ENCODE data around the gene RYR2.

RYR2 gene

DNA sequence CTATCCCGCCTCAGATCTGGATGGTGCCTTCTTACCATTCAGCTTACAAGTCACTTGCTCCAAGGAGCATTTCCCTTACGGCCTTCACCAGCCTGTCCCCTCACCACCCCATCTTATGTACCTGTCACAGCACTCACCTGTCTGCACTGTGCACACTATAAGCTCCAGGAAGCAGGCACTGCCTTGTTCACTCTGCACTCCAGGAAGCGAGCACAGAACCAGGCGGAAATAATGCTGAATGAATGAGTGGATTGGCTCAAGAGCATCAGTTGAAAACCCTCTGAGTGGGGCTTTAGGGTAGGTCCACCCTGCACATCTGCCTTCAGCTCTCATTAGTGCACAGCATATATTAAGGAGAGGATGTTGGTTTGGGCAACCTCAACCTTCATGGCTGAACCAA is 8.9 kb upstream of the RYR2 start:
- no peak for FAIRE-seq

DNA sequence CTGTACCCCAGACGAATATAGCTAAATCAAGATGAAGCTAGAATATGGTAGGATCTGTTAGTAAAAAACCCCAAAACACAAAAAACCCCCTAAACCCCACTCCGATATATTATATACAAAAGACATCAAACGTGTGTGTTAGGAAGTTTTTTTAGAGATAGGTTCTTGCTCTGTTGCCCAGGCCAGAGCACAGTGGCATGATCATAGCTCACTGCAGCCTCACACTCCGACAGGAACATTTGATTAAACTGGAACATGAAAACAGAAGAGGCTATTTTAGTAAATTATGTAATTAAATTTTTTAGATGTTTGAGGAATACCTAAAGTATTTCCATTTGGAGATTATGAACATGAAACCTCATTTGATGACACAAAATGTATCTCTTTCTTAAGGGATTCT is 8.2 kb upstream of the RYR2 start:
- FAIRE-seq = no peak

DNA sequence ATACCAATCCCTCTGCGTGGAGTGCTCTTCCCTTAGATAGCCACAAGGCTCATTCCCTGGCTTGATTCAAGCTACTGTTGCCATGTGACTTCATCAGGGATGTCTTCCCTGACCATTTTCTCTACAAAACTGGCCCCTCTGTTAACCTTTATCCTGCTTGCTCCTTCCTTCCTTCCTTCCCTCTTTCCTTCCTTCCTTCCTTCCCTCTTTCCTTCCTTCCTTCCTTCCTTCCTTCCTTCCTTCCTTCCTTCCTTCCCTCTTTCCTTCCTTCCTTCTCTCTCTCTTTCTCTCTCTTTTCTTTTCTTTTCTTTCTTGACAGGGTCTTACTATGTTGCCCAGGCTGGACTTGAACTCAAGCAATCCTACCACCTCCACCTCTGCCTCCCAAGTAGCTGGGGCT is 6.2 kb upstream of the RYR2 start:
- no peak for FAIRE-seq

DNA sequence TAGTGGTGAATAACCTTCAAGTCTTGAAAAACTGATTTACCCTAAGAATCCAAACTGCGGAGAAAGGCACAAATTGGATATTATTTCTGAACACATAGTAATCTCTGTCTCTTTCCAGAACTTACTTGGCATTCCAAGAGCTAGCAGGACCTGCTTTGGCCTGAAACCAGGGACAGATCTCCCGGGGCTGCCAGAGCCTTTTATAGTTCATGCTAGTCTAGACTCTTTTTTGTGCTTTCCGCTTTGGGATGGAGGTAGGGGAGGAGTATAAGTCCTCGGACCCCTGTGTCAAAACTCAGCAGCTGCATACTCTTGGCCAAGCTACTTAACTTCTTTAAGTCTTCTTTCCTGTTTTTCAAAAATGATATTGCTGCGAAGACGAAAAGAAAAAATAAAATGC is 3.8 kb upstream of the RYR2 start:
- FAIRE-seq = no peak

DNA sequence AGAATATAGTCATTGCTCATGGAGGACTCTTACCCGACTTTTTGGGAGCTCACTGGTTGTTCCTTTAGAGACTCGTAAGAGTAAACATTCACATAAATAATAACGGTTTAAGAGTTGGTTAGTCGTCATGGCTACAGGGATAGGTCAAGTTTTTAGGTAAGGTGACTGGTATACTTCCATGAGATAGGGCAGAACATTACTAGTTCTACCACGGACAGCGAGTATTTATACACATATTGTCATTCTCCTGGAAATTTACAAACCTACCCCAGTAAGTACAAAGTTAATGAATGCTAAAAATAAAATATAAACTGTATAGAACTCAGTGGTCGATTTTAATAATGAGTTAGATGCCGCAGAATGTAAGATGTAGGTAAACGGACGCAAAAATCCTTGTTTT is 1.2 kb upstream of the RYR2 start:
- FAIRE-seq = no peak

DNA sequence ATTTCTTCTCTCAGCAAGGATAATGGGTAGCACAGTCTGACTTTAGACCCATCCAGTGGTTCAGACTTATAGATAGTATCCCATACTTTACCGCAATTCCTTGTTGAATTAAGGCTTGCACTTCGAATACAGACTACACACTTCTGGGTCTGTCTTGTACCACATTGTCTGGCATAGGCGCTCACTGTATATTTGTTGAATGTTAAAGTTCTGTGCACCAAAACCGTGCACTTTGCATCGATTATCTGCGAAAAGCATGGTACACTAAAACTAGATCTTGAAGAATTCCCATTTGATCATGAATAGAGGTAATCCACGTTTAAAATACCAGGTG is 556 bp upstream of the RYR2 start:
- FAIRE-seq = no peak

DNA sequence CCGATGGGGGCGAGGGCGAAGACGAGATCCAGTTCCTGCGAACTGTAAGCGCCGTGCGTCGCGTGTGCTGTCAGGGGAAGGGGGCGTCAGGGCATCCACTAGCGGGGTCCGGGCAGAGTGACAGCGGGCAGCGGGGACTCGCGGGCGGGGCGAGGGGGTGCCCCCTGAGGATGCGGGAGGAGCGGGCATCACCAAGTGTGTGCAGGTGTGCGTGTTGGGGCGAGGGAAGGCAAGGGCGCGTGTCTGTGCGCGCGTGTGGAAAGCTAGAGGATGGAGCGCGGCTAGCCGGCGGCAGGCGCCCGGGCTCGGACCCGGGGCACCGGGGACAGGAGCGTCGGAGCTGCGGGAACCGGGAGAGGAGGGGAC is 525 bp downstream of the RYR2 start:
- FAIRE-seq = no peak

DNA sequence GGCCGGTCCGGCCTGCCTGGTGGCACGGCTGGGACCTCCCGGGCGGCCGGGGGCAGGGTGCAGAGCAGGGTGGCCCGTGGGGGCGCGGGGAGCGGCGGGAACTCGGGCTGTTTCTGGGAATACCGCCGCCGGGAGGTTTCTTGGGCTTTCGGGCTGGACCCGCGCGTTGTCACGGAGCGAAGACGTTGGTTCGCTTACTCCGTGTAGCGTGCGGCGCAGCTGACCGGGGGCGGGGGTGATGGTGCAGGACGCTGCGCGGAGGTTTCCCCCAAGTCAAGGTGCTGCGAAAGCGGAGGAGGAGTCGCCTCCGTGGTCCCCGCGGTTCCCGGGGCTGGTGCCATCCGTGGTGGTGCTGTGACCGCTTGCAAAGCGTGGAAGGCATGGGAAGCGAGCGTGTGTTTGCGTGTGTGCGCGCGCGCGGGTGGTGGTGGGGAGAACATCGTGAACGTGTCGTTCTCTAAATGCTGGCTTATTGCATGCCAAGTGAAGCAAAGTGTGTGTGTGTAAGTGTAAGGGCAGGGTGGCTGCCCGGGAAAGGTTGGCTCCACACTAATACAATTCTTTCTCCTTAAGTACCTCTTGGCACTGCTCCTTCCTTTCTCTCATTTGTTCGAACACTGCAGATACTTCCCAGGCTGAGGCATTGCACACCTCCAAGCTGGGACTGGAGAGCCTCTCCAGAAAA is 1.1 kb downstream of the RYR2 start:
- no peak for FAIRE-seq

DNA sequence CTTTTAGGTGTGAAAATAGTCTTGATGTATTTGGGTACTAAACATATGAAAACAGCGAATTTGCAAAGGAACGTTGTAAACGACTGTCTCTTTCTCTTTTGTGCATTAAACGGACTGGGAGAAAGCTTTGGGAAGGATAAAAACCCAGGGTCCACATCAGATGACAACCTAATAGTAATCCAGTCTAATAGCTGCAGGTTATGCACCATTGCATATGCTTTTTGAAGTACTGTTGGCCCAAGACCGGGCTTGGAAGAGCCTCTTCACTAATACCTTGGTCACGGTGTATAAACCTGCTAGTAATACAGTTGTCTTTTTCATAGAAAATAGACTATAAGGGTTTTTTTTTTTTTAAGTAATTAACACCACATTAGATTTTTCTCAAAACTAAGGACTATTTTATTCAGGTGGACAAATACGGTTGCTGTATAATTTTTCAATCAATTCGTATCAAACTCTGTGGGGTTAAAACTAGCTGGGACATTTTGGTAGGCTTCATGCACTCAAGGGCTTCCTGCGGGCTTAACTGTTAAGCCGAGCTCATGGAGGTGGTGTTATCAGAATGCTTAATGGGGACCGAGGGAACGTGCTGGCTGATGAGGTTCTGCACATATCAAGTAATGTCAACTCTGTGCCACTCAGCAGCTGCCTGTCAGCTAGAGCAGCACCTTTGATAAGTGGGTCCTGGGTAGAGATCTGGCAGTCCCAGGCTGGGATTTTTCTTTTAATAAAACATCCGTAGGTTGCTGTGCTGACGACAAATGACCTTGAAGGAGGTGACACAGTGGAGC is 2.1 kb downstream of the RYR2 start:
- no peak for FAIRE-seq

DNA sequence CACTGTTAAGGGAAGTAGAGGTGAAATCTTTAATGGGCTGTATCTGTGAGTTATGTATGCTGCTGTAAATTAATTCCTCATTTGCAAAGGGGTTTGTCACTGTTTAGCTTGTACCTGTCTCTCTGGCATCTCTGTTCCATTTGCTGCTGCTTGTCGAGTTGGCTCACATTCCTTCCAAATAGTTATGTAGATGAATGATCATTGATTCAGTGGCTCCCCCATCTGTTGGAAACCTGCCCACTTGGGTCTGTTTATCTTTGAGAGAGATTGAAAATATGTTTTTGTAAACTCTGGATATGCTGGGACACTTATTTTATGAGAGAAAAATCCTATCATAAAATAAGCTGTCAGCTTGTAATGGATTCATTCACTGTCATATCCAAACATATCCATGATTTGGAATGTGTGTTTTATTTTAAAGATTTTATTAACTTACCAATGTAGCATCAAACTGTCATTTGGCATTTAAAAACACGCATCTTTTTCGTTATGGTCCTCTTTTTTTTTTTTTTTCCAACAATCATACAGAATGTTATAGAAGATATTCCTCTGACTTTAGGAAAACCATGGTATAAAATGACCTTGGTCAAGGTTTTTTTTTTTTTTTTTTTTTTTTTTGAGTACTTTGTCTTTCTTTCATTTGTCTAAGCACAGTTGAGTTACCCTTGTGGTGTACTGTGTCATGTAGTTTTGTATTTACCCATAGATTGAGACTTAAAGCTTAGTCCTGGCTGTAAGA is 3.5 kb downstream of the RYR2 start:
- no peak for FAIRE-seq

DNA sequence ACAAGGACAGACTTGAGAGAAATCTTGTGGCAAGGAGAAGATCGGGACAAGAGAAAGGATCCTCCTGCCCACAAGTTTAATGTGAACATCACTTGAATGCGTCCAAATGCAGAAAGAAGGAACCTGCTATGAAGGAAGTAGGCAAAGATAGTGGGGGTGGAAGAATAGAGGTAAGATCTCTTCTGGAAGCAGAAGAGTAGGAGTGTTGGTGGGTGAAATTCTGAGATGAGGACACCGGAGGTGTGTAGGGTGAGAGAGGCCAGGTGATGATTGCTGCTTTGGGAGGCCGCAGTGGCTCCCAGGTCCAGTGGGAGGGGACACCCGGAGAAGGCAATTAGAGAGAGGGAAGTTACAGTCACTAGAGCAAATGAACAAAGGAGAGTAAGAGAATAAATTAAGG is 6.8 kb downstream of the RYR2 start:
- no peak for FAIRE-seq

DNA sequence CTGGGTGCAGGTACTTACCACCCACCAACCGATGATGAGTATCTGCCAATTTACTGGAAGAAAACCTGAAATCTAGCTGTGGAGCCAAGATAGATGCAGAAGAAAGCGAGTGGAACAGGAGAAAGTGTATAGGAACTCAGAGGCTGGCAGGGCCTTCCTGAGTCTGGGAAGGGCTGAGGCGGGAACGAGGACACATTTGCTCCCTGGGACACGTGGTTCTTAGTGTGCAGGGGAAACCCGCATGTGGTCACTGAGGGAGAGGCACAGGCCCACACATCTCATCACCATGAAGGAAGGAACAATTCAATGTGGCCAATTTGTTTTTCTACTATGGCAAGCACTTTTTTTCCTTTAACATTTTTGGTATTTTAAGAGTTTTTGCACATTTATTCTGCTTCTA is 8.2 kb downstream of the RYR2 start:
- no peak for FAIRE-seq

DNA sequence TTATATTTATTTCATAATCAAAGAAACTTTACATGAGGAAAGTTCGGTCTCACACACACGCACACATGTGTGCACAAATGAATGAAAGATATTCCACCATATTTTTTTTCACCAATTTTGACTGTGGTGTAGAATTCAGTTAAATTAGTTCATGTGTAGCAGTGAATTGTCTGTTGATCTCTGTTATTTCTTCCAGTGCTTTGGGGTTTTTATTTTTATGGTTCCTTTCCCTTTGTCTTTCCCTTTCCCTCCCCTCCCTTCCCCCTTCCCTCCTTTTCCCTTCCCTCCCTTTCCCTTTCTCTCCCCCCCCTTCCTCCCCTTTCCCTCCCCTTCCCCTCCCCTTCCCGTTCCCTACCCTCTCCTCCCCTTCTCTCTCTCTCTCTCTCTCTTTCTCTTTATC is 8.9 kb downstream of the RYR2 start:
- FAIRE-seq = no peak

DNA sequence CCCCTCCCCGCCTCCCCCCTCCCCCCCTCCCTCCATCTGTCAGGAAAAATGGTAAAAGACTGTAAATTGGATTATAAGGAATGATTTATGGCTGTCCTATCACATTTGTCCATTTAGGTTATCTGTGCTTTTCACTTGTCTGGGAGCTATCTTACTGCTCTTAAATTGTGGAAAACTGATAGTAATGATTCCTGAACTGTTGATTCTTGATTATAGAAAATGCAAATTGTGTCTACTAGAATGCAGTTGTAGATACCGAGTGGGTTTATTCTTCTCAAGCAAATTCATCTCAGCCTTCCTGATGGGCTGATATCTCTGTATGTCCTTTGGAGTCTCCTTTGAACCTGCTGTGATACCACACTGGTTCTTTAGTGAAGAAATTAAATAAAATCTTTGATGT is 12.3 kb downstream of the RYR2 start:
- FAIRE-seq = no peak

DNA sequence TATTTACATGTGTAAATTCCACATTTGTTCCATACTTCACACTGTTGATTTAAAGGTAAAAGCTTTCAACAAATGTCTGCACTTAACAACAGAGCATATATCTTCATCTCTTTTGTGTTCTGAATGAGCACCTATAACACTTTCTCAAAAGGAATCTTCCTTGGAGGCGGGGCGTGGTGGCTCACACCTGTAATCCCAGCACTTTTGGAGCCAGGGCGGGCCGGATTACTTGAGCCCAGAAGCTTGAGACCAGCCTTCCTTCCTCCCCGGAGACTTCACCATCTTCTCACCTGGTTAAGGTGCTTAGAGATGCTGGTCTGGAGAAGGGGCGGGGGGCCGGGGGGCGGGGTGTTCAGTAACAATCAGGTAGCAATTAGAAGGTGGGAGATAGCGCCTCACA is 16.5 kb downstream of the RYR2 start:
- no peak for FAIRE-seq

DNA sequence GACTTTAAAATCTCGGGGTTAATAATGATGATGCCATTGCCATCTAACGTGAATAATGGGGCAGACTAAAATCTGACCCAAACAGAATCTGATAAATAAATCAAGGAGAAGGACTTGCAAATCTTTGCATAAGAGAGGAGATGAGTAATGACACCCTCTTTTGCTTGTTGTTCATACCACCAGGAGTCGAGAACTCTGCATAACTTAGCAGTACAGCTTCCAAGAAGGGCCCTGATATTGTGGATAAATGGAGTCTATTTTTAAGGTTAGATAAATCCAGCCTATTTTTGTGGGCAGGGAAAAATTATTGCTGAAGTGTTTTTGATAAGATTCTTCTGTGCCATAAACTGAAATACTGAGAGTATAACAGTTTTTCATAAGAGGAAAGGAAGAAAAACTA is 17.3 kb downstream of the RYR2 start:
- no peak for FAIRE-seq

DNA sequence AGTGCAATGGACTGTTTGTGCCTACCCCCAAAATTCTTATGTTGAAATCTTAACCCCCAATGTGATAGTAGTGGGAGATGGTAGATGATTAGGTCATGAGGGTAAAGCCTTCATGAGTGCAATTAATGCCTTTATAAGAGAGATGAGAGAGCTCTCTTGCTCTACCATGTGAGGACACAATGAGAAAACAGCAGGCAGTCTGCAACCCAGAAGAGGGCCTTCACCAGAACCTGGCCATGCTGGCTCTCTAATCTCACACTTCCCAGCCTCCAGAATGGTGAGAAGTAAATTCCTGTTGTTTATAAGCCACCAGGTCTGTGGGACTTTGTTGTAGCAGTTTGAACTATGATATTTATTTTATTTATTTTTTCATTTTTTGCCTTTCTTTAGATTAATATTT is 21.0 kb downstream of the RYR2 start:
- FAIRE-seq = no peak

DNA sequence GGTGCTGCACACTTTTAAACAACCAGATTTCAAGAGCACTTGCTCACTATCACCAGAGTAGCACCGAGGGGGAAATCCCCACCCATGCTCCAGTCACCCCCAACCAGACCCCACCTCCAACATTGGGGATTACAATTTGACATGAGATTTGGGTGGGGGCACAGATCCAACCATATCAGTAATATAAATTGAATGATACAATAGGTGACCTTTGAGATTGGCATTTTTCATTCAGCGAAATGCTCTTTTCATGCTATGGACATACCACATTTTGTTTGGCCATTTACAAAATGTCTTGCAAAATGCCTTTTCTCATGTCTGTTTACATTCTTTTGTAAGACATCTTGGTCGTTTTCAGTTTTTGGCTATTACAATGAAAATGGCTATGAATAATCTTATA is 23.9 kb downstream of the RYR2 start:
- no peak for FAIRE-seq

DNA sequence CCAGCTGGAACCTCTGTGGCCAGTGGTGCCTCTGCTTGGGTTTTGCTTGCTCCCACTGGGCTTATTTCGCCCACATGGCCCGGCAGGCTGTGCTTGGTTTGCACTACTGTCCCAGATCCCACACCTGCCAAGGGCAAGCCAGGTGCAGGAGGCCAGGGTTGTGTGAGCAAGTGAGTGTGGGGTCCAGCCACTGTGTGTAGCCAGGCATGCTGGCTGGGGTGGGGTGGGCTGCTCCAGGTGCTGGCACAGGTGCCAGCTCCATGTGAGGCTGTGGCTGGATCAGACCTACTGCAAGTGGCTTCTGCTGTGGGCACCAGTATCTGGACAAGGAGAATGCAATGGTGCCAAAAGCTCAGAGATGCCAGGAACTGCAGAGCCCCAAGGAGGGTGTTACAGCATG is 28.5 kb downstream of the RYR2 start:
- no peak for FAIRE-seq

DNA sequence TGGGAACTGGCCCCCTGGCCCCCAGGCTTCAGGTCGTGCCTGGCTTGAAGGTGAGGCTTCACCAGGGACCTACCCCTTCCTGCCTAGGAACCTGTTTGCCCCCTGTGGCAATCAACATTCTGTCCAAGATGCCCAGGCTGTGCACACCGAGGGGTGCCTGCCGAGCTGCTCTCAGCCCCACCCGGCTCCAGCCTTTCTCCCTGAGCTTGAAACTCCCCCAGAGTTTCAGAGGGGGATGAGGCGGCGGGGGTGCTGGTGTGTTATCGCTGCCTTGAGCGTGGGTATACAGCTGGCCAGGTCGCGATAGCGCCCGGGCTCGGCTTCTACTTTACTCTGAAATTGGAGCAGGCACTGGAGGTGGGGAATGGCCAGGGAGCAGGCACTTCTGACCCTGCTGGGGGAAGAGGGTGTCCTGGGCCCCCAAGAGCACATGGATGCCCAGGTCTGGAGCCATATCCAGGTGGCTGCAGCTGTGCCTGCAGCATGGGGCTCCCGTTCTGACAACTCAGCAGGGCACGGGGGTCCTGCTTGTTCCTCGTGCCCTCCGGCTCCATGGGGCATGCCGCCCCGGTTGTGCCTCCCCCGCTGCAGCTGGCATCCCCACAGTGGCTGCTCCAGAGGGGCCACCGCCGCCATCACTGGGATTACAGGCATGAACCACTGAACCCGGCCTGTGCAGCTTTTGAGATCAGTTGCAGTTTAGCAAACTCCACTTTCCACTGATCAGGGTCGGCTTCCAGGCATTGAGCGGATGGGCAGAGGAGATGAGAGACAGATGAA is 29.8 kb downstream of the RYR2 start:
- FAIRE-seq = no peak

DNA sequence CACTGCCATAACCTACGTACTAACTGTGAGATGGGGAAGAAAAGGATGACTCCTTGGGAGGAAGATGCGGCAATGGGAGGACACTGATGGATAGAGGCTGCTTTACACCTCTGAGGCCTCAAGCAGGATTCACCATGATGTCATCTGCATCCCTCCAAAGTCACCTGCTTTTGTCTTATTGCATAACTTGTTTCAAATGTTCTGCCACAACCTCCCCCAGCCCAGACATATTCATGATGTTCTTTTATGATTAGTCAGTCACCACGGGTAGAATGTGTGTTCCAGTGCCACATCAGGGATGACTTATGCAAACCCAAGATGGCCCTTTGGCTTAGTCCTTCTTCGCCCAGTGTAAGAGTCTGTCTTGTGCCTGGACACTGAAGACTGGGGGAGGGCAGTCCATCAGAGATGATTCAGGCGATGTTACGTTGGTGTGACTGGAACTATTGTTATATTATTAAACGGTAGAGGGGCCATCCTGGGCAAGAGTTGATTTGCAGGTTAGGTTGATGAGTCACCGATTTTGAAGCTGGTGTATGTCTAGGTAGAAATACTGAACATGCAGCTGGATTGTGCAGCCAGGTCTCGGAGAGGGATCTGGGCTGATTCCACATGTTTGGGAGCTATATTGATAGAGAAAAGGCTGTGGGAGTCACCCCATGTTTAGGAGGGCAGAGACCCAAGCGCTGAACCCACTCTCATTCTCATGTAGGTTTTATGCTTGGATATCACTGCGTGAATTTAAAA is 32.6 kb downstream of the RYR2 start:
- FAIRE-seq = no peak

DNA sequence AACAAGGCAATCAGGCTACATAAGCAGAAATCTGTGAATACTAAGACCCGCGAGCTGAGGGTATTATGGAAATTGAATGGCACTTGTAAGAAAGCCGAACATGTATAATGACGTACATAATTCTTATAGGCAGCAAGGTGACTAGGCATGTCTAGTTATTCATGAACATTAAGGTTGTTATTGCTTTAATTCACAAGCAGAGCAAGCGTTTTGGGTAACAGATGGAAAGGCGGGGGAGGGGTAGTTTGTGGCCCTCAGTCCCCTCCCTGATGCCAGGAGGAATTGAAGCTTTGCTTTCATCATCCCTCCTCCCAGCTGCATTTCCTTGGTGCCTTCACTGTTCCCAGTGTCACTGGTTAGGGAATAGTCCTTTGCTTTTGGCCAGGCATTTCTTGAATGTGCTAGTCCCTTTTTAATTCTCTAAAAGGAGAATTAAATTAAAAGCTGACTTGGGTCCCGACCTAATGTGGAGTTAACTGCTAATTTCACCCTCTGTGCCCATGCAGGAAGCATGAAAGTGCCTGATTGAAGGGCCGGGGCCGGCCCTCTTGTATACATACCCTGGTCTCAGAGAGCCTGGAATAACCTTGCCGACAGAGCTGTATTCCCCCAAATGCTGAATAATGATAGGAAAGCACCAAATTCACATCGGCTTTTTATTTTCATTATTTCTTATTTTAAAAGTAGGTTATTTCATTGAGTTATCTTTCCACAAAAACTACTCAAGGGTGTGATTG is 42.5 kb downstream of the RYR2 start:
- no peak for FAIRE-seq

Data from TTC549 (cell line).